ENCODE measurements around the gene DLEC1.

DLEC1 gene

GRCh38 chr3:37995652-37996641 is 43.1 kb upstream of the DLEC1 start:
- TF ChIP-seq CTCF (IDR thresholded peaks at IDR 0.05; ENCODE audit: low read depth, low read length, missing control alignments): no peak
- H3K4me3 ChIP-seq (ENCODE audit: low read depth, low read length): no peak overlapping the region

GRCh38 chr3:37996785-37997301 is 42.2 kb upstream of the DLEC1 start:
- peak; percentile 54 for DNase-seq (ENCODE audit: low read depth)
- in situ Hi-C loops (cut with HindIII; ENCODE audit: low sequenced_read_pairs): no loop called here

More at GRCh38 chr3:37995652-37996641, 43.1 kb upstream of the DLEC1 start:
- no peak for DNase-seq (ENCODE audit: low read depth)
- in situ Hi-C loops (cut with HindIII; ENCODE audit: low sequenced_read_pairs): no loop called here

GRCh38 chr3:37997342-37997741 is 41.7 kb upstream of the DLEC1 start:
- no peak for DNase-seq (ENCODE audit: low read depth)
- no peak for TF ChIP-seq CTCF (IDR thresholded peaks at IDR 0.05; ENCODE audit: low read depth, low read length, missing control alignments)
- in situ Hi-C loops (cut with HindIII; ENCODE audit: low sequenced_read_pairs): no loop called here

More at GRCh38 chr3:37996785-37997301, 42.2 kb upstream of the DLEC1 start:
- H3K4me3 ChIP-seq (ENCODE audit: low read depth, low read length): no peak overlapping the region
- peak; percentile 96 for TF ChIP-seq CTCF (IDR thresholded peaks at IDR 0.05; ENCODE audit: low read depth, low read length, missing control alignments)

GRCh38 chr3:37997791-37998370 is 41.1 kb upstream of the DLEC1 start:
- no peak for DNase-seq (ENCODE audit: low read depth)
- in situ Hi-C loops (cut with HindIII; ENCODE audit: low sequenced_read_pairs): no loop called here
- no peak for TF ChIP-seq CTCF (IDR thresholded peaks at IDR 0.05; ENCODE audit: low read depth, low read length, missing control alignments)
- H3K4me3 ChIP-seq (ENCODE audit: low read depth, low read length): no peak overlapping the region

More at GRCh38 chr3:37997342-37997741, 41.7 kb upstream of the DLEC1 start:
- H3K4me3 ChIP-seq (ENCODE audit: low read depth, low read length): no peak overlapping the region

- H3K4me3 ChIP-seq (ENCODE audit: low read depth, low read length): no peak overlapping the region
- DNase-seq (ENCODE audit: low read depth): no peak
- in situ Hi-C loops (cut with HindIII; ENCODE audit: low sequenced_read_pairs): no loop called here
- no peak for TF ChIP-seq CTCF (IDR thresholded peaks at IDR 0.05; ENCODE audit: low read depth, low read length, missing control alignments)
Observed at GRCh38 chr3:37999836-38000235, 39.2 kb upstream of the DLEC1 start.

GRCh38 chr3:38000242-38000916 is 38.6 kb upstream of the DLEC1 start:
- no peak overlapping the region for H3K4me3 ChIP-seq (ENCODE audit: low read depth, low read length)
- DNase-seq (ENCODE audit: low read depth): no peak
- in situ Hi-C loops (cut with HindIII; ENCODE audit: low sequenced_read_pairs): no loop called here
- no peak for TF ChIP-seq CTCF (IDR thresholded peaks at IDR 0.05; ENCODE audit: low read depth, low read length, missing control alignments)
